Stimulated activated CD4-positive, alpha-beta T cell treated with anti-CD3 and anti-CD28 coated beads, Interleukin-15, amount 100 ng/mL, for 1 hour (primary cell): ENCODE results near the gene C1S.
"Not testable (repeated sequence)": the region's sequence is repeated elsewhere in the genome, so short reads cannot be mapped to it uniquely, and the experiment has no call there.

Experiments used
- DNase-seq, 2 donors: peaks; one replicate each; pipeline ENCODE4 v3.0.0-alpha.2; 2020; ENCODE audit warnings: low read depth in 1 of 2, low spot score in 1 of 2

C1S gene

DNA sequence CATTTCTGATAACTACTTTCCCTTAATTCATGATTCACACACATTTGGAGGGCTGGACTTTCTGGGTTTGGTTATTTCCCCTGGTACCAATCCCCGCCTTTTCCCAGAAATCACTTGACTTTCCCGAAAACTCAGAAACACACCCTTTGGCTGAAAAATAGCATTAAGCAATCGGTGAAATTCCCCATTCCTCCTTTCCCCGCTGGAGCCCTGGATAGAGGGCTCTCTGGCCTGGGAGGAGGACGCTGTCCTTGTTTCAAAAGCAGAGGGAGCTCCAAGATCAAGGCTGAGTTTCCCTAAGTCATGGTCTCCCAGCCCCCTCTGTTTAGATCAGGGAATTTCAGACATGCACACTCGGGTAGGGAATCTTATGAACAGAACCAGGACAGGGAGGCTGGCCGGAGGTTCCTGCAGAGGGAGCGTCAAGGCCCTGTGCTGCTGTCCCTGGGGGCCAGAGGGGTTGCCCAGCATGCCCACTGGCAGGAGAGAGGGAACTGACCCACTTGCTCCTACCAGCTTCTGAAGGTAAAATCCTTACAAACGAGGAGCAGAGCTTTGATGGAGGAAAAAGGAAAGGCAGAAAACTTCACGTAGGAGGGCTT is at the start of gene C1S:
Gene C1S (plus strand): TSS at position 366 of the 602 bp plus-strand sequence. CDS start 1,195 bp downstream, outside the sequence.
- no peak for DNase-seq

DNA sequence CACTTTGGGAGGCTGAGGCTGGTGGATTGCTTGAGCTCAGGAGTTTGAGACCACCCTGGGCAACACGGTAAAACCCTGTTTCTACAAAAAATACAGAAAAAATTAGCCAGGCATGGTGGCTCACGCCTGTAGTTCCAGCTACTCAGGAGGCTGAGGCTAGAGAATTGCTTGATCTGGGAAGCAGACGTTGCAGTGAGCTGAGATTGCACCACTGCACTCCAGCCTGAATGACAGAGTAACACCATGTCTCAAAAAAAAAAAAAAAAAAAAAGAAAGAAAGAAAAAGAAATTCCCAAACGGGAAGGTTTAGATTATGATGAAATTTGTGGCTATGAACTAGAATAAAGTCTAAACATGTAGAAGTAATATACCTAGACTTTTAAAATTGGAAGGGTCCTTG is 49.1 kb upstream of the C1S start:
- not testable (repeated sequence) for DNase-seq

GRCh38 chr12:7012024-7012607 is 48.4 kb upstream of the C1S start:
- DNase-seq, result no peak

DNA sequence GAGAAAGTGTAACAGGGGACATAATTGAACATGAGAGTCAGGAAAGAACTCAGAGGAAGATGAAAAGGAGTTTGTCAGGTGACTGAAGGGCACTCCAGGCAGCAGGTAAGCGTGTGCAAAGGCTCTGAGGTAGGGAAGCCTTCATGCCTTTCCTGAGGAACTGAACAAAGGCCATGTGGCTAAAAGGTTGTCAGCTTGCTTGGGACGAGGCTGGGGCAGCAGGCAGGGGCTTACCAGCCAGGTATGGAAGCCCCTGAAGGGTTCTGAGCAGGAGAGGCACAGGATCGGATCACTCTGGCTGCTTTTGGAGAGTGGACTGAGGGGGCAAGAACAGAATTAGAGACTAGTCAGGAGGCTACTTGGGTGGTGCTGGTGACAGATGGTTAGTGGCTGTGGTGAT is 47.4 kb upstream of the C1S start:
- DNase-seq, result no peak

DNA sequence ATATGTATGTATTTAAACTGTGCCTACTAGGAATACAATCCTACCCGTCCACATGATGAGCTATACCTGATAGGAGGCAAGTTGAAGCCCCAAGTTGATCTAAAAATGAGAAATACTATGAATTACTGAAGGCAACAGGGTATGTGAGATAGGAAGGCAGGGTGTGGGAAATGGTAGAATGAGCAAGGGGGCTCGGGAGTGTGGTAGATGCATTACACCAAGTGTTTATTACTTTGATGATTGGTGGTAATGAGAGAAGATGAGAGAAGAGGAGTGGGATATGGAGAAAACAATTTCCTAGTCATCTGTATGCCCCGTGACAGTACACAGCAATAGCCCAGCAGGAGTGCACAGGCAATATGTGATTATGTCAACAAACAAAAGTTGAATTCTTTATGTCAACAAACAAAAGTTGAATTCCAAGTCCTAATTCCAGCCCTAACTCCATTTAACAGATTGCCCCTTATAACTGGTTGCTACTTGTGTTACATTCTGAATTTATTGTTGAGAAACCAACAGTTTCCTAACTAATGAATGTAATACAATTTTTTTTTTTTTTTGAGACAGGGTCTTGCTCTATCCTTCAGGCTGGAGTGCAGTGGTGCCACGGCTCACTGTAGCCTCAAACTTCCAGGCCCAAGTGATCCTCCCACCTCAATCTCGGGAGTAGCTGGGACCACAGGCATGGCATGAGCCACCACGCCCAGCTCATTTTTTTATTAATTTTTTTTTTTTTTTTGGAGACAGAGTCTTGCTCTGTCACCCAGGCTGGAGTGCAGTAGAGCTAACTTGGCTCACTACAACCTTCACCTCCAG is 44.8 kb upstream of the C1S start:
- no peak for DNase-seq

DNA sequence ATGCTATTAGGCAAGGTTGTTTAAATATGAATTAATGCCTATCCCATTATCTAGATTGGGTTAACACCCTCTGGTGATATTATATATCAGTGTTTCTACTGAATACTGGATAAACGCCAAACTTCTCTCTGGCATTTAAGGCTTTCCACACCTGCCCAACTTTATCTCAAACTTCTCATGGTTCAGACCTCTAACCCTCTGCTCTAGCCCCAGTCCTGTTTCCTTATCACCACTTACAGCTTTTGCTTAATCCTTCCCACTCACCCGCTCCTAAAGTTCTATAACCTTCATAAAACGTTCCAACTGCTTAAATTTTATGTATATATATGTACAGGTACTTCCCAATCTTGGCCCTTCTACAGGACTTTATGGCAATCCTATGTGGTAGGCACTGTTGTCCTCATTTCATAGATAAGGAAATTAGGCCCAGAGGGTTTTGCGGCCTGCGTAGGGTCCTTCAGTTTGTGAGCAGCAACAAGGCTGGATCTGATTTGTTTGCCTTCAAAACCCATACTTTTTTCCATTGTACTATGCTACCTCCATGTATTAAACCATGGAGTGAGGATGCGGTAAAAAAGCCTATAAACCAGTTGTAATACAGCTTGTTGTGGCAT is 43.5 kb upstream of the C1S start:
- no peak for DNase-seq

GRCh38 chr12:7017870-7018349 is 42.6 kb upstream of the C1S start:
- DNase-seq, result peak in 1 of 2 donors; percentile 1

DNA sequence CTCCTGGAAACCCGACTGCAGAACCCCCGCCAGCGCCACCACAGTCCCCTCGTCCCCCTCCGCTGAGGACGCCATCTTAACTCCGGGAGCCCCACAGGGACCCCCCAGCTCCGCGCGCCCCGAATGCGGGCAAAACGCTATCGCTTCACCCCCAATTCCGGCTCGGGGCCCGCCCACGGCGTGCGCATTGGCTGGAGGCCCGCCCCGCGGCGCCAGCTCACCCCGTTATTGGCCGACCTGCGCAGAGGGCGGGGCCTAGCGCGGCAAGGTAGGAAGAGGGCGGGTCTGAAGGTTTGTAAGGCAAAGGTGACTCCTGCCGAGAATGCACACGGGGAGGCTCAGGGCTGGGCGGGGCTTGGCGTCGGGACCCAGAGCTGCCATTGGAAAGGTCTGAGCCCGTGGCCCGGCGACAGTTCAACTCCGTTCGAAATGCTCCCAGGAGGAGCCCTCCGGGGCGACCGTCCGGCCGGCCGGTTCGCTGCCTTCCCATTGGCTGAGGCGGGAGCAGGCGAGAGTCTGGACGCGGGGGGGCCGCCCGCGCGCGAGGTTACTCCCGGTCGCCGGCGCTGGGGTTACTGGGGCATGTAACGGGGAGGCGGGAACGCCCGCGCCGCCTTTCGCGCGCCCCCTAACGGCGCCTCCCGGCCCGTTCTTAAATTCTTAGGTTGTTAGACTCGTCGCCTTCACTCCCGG is 42.0 kb upstream of the C1S start, which contains the start of gene LPCAT3:
Gene LPCAT3 (minus strand): TSS at position 127 of the 693 bp plus-strand sequence. CDS start 52 bp downstream, at position 75.
- peak; percentile 91 to 94 for DNase-seq

GRCh38 chr12:7019043-7019569 is 41.4 kb upstream of the C1S start:
- DNase-seq, result no peak

DNA sequence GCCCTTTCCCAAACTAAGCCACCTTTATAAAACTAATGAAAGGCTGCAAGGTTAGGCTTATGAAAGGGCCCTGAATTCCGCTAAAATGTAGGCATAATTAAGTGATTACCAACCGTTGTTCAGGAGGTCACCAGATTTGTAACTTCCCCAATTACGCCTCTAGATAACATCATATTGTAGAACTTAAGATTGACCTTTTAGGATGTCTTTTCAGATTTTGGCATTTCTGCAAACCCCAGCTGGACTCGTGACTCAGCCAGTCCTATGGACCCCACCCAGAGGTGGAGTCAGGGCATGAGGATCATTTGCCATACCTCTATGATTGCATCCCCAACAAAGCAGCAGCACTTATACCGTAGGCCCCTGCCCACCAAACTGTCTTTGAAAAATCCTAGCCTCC is 38.6 kb upstream of the C1S start:
- no peak for DNase-seq

- DNase-seq, result no peak
Observed at GRCh38 chr12:7023114-7023513, 37.4 kb upstream of the C1S start.

DNA sequence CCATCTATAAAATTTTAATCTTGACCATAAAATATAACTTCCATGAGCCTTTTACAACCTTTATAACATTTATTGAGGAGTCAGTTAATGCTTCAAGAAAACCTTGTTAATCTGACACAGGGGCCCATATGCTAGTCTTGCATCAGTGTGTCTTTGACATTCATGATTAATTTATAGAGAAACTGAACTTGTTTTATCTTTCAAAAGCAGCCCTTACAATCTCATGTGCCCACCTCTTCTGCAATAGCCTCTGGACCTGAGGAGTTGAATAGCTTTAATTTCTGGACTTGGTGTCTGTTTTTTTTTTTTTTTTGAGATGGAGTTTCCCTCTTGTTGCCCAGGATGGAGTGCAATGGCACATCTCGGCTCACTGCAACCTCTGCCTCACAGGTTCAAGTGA is 33.7 kb upstream of the C1S start:
- no peak for DNase-seq

DNA sequence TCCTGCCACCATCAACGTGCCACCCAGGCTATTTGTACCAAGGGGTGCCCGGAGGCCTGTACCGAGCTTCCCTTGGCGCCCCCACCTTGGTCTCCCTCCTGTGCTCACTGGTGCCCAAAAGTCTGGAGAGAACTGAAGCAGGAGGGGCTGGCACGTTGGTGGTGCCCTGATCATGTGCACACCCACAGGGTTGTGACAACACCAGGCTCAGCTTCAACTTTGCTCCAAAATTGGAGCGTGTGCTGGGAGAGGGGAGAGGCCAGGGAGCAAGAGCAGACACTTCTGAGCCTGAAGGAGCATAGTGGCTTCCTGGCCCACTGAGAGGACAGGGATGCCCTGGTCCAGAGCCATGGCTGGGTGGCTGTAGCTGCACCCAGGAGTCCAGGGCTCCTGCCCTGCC is 29.2 kb upstream of the C1S start:
- no peak for DNase-seq

- DNase-seq, result no peak
Observed at GRCh38 chr12:7032990-7033389, 27.5 kb upstream of the C1S start.

GRCh38 chr12:7034464-7034863 is 26.1 kb upstream of the C1S start:
- DNase-seq, result no peak

DNA sequence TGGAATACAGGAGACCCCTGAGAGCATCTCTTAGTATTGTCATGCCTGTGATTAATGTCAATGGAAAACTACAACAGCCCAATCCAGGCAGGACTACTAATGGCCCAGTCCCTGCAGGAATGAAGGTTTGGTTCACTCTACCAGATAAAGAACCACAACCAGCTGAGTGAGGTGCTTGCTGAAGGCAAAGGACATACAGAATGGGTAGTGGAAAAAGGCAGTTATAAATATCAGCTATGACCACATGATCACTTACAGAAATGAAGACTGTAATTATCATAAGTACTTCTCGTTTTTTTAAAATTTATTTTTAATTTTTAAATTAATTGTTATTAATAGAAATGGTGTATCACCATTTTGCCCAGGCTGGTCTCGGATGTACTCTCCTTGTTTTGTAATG is 25.1 kb upstream of the C1S start:
- DNase-seq, result no peak

- not testable (repeated sequence) for DNase-seq
Observed at GRCh38 chr12:7037411-7037810, 23.1 kb upstream of the C1S start.

DNA sequence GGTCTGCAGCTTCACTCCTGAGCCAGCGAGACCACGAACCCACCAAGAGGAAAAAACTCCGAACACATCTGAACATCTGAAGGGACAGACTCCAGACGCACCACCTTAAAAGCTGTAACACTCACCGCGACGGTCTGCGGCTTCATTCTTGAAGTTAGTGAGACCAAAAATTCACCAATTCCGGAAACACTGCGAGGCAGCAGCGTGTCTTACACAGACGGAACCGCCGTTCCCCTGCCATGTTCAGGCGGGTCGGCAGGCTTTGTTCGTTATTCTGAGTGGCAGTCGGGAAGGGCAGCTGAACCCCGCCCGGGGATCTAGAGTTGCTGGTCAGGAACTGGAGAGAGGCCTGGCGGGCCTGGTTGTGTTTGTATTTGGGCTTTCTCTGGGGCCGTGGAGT is 21.9 kb upstream of the C1S start:
- DNase-seq, result no peak

GRCh38 chr12:7039403-7039802 is 21.1 kb upstream of the C1S start:
- no peak for DNase-seq

DNA sequence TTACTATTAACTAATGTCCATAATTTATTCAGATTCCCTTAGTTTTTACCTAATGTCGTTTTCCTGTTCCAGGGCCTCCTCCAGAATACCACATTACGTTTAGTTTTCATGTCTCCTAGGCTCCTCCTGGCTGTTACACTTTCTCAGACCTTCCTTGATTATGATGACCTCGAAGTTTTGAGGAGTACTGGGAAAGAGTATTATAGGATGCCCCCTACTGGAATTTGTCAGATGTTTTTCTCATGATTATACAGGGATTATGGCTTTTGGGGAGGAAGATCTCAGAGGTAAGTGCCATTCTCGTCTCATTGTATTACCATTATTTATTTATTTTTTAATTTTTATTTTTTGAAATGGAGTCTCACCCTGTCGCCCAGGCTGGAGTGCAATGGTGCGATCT is 17.7 kb upstream of the C1S start:
- no peak for DNase-seq

DNA sequence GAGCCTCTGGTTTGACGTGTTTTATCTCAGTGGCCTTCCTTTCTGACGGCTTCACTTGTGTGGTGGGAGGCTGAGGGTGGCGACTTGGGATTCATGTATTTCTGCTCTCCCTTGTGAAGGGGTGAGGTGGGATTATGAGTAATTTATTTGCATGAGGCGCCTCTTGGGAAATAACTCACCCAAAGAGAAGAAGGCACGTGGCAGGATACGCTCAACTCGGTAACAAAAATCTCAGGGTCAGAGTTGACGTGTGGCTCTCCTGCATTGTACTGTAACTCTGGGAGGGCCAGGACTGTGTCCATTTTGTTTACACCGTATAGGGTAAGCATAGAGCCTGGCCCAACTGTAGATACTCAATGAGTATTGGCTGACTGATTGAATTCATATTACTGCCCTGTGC is 14.6 kb upstream of the C1S start:
- no peak for DNase-seq
